K562 (cell line): Measurements from ENCODE around the gene CORIN. TPM values are rescaled to one million over a fixed set of nuclear protein-coding genes. Genes with fewer than 3 reads are reported as not detected.
A peak's percentile ranks its signal among the peaks of the same experiment; 100 is the strongest.

ENCODE experiments used
- CEBPG ChIP-seq, 3 experiments: fragments of 200-800 bp in 1 of 3; sonication (Bioruptor generic) in 1 of 3; sonication (generic) in 1 of 3; formaldehyde crosslinking in 1 of 3; IDR thresholded peaks in 2 of 3; conservative IDR thresholded peaks in 1 of 3; 2 replicates each; pipeline versions ENCODE4 v1.6.1 to v1.8.0; 2016 to 2022; ENCODE audit warnings: missing compliant biosample characterization in 2 of 3, missing genetic modification characterization in 2 of 3, mild to moderate bottlenecking in 1 of 3, missing genetic modification reagents in 1 of 3
- FOS ChIP-seq: IDR thresholded peaks from 3 replicates; pipeline ENCODE4 v1.6.1; 2011; ENCODE audit not compliant: insufficient read length; ENCODE audit errors: extremely low read depth
- HDAC8 ChIP-seq: fragments of 450-650 bp; IDR thresholded peaks from 2 replicates; pipeline ENCODE4 v1.6.1; 2016; ENCODE audit warnings: mild to moderate bottlenecking, missing genetic modification characterization, moderate library complexity, missing compliant biosample characterization
- HOMEZ ChIP-seq: fragments of 250-450 bp; sonication (Bioruptor Pico); IDR thresholded peaks from 2 replicates; pipeline ENCODE4 v1.4.0; 2020; ENCODE audit warnings: mild to moderate bottlenecking, moderate library complexity
- ID3 ChIP-seq, 2 experiments: fragments of 250-450 bp in 1 of 2; fragments of 450-650 bp in 1 of 2; sonication (Bioruptor Pico) in 1 of 2; IDR thresholded peaks; 2 replicates each; pipeline versions ENCODE4 v1.6.1 to v1.8.0; 2016 to 2021; ENCODE audit warnings: mild to moderate bottlenecking in 2 of 2, moderate library complexity in 2 of 2, missing compliant biosample characterization in 1 of 2, missing genetic modification characterization in 1 of 2
- IRF2 ChIP-seq: sonication (generic); formaldehyde crosslinking; IDR thresholded peaks from 2 replicates; pipeline ENCODE4 v1.8.1; 2022; ENCODE audit warnings: mild to moderate bottlenecking, missing genetic modification reagents
- RAD51 ChIP-seq: fragments of 450-650 bp; IDR thresholded peaks from 2 replicates; pipeline ENCODE4 v1.7.1; 2016; ENCODE audit warnings: low read depth, mild to moderate bottlenecking, borderline replicate concordance
- RBM39 ChIP-seq: fragments of 200-400 bp; formaldehyde crosslinking; optimal IDR thresholded peaks from 2 replicates; pipeline ENCODE3; 2018; ENCODE audit warnings: low read depth, low read length
- TCF7L2 ChIP-seq: fragments of 150-350 bp; IDR thresholded peaks from 2 replicates; pipeline ENCODE4 v1.6.1; 2016; ENCODE audit warnings: low read depth, mild to moderate bottlenecking, low read length, moderate library complexity
- TEAD4 ChIP-seq, 2 experiments: sonication (generic) in 1 of 2; formaldehyde crosslinking in 1 of 2; IDR thresholded peaks; 2 replicates each; pipeline versions ENCODE4 v1.6.1 to v1.8.0; 2012 to 2022; ENCODE audit warnings: borderline replicate concordance in 1 of 2, inconsistent platforms in 1 of 2, low read length in 1 of 2, mild to moderate bottlenecking in 1 of 2, missing genetic modification reagents in 1 of 2
- WHSC1 ChIP-seq: IDR thresholded peaks from one replicate; pipeline ENCODE4 v1.6.1; 2012; ENCODE audit warnings: low read length, control low read depth, inconsistent platforms
- ZNF41 ChIP-seq: fragments of 250-450 bp; sonication (Bioruptor Pico); conservative IDR thresholded peaks from 2 replicates; pipeline ENCODE4 v1.4.0; 2020; ENCODE audit warnings: mild to moderate bottlenecking
- ZNF444 ChIP-seq: fragments of 250-450 bp; sonication (Bioruptor Pico); IDR thresholded peaks from 2 replicates; pipeline ENCODE4 v1.4.0; 2020; ENCODE audit warnings: mild to moderate bottlenecking, moderate library complexity
- polyA plus RNA-seq, 8 experiments: library from polyadenylated mRNA; depleted of rRNA in 4 of 8; stranded (reverse) in 5 of 8; unstranded in 3 of 8; fragments of >200 nt; fragmentation: Nextera tagmentation in 2 of 8; fragmentation: Illumina TruSeq in 1 of 8; extraction: Ambion mirVana in 2 of 8; extraction: Trizol in 1 of 8; gene quantifications; 2 replicates each; pipeline versions ENCODE4 v1.2.1 to v1.2.3, GENCODE V29; 2011 to 2014; ENCODE audit warnings: inconsistent platforms in 1 of 8, missing spikeins in 1 of 8
- total RNA-seq, 7 experiments: library from RNA; depleted of rRNA in 6 of 7; stranded (reverse); fragments of >200 nt in 6 of 7; fragmentation: Illumina TruSeq in 2 of 7; extraction: Trizol in 2 of 7; gene quantifications; 2 replicates each; pipeline versions ENCODE4 v1.2.1 to v1.2.3, GENCODE V29; 2011 to 2021; ENCODE audit warnings: low replicate concordance in 1 of 7

Gene CORIN
- total and polyA plus RNA-seq, 9 of the 15 experiments (the other 6 are each of a cell fraction or from before 2014, with no cell fraction given), result 0.04 to 0.31 (median 0.08) TPM; not detected in 4

GRCh38 chr4:47566969-47567368 lies 270.9 kb downstream of the CORIN start (continued):
- TF ChIP-seq RBM39, result no peak
- no peak for TF ChIP-seq FOS
- TF ChIP-seq RAD51, result 0 out of 2 replicates have a peak, but pooled peaks have one; percentile 15
- TF ChIP-seq HDAC8 (tag), result no peak
- no peak for TF ChIP-seq IRF2 (CRISPR knock-in tag)
- TF ChIP-seq ID3 (CRISPR knock-in tag; IDR thresholded peaks at IDR 0.05), result no peak
- peak; percentile 31; the same call in 1 of the 2 replicates for TF ChIP-seq ID3 (tag; IDR thresholded peaks at IDR 0.05)
- TF ChIP-seq HOMEZ (CRISPR knock-in tag), result no peak
- no peak for TF ChIP-seq ZNF41 (CRISPR knock-in tag)
- no peak for TF ChIP-seq ZNF444 (CRISPR knock-in tag)
- TF ChIP-seq CEBPG (CRISPR knock-in tag; IDR thresholded peaks at IDR 0.05), result no peak
- peak in 1 of 2 experiments; percentile 41; a peak in 2 of 4 replicates for TF ChIP-seq CEBPG (tag; conservative IDR thresholded peaks at IDR 0.05 in 1 of 2, IDR thresholded peaks at IDR 0.05 in 1 of 2)
- peak; percentile 20; the same call in 1 of the 2 replicates for TF ChIP-seq TEAD4 (IDR thresholded peaks at IDR 0.05; ENCODE audit: low read length)
- TF ChIP-seq TEAD4 (CRISPR knock-in tag; IDR thresholded peaks at IDR 0.05; ENCODE audit: borderline replicate concordance), result no peak
- no peak for TF ChIP-seq WHSC1
- TF ChIP-seq TCF7L2, result no peak
